Fibroblast of pulmonary artery (primary cell): Measurements from ENCODE around the gene AHDC1.

ENCODE experiments used
- DNase-seq: peaks from one replicate; pipeline ENCODE4 v3.0.0-alpha.2; 2010; ENCODE audit warnings: low read depth
- H3K4me3 ChIP-seq: replicated peaks from 2 replicates; pipeline ENCODE4 v1.5.1; 2011; ENCODE audit warnings: low read depth, mild to moderate bottlenecking, control low read depth, low read length, moderate library complexity
- CTCF ChIP-seq: IDR thresholded peaks from 2 replicates; pipeline ENCODE4 v1.5.1; 2011; ENCODE audit warnings: mild to moderate bottlenecking, control low read depth, low read length, inconsistent platforms; ENCODE audit errors: missing control alignments

Gene AHDC1

GRCh38 chr1:27591622-27592021 lies 12.3 kb downstream of the AHDC1 start:
- DNase-seq, result peak; percentile 68
- no peak overlapping the region for H3K4me3 ChIP-seq
- no peak for TF ChIP-seq CTCF

- no peak for TF ChIP-seq CTCF
- H3K4me3 ChIP-seq, result no peak overlapping the region
- DNase-seq, result no peak
Observed at GRCh38 chr1:27590917-27591508, 12.9 kb downstream of the AHDC1 start.

- no peak overlapping the region for H3K4me3 ChIP-seq
- no peak for DNase-seq
- TF ChIP-seq CTCF, result no peak
Observed at GRCh38 chr1:27589841-27590426, 14.0 kb downstream of the AHDC1 start.

GRCh38 chr1:27589441-27589840 lies 14.5 kb downstream of the AHDC1 start:
- H3K4me3 ChIP-seq, result no peak overlapping the region
- DNase-seq, result no peak
- no peak for TF ChIP-seq CTCF

GRCh38 chr1:27588256-27589232 lies 15.4 kb downstream of the AHDC1 start:
- H3K4me3 ChIP-seq, result no peak overlapping the region
- DNase-seq, result peak; percentile 45
- TF ChIP-seq CTCF, result no peak

- no peak for DNase-seq
- TF ChIP-seq CTCF, result no peak
- H3K4me3 ChIP-seq, result no peak overlapping the region
Observed at GRCh38 chr1:27585684-27586083, 18.3 kb downstream of the AHDC1 start.
